GM23338 (cell line): ENCODE data around the gene EVI5L. TPM values are rescaled to one million over a fixed set of nuclear protein-coding genes. Genes with fewer than 3 reads are reported as not detected.
"Not testable (repeated sequence)": the region's sequence is repeated elsewhere in the genome, so short reads cannot be mapped to it uniquely, and the experiment has no call there.

Experiments
- ATAC-seq: fragments of 200-7000 bp; cut with Tn5 transposase; 3 replicates; pipeline ENCODE4 v1.9.1; 2020
- DNase-seq: peaks from one replicate; pipeline ENCODE4 v3.0.0-alpha.2; 2015; ENCODE audit warnings: low spot score
- H2AFZ ChIP-seq: fragments of 200-600 bp; sonication (generic); 2 replicates; pipeline ENCODE4 v1.8.0; 2016; ENCODE audit warnings: antibody characterized with exemption, mild to moderate bottlenecking, moderate library complexity
- H3F3A ChIP-seq: fragments of 200-600 bp; sonication (generic); replicated peaks from 2 replicates; pipeline ENCODE4 v1.8.0; 2017; ENCODE audit warnings: antibody characterized with exemption, mixed run types, low read depth
- H3K27ac ChIP-seq: fragments of 200-600 bp; sonication (generic); 2 replicates; pipeline ENCODE4 v1.6.1; 2016; ENCODE audit warnings: low read depth
- H3K27me3 ChIP-seq: fragments of 200-600 bp; sonication (generic); 2 replicates; pipeline ENCODE4 v1.8.0; 2016; ENCODE audit warnings: mild to moderate bottlenecking, mixed run types, moderate library complexity; ENCODE audit not compliant: insufficient read depth
- H3K36me3 ChIP-seq: fragments of 200-600 bp; sonication (generic); 2 replicates; pipeline ENCODE4 v1.8.0; 2016; ENCODE audit warnings: mild to moderate bottlenecking; ENCODE audit not compliant: insufficient read depth
- H3K4me1 ChIP-seq: fragments of 200-600 bp; sonication (generic); 2 replicates; pipeline ENCODE4 v1.8.0; 2016; ENCODE audit warnings: mild to moderate bottlenecking, moderate library complexity; ENCODE audit not compliant: insufficient read depth
- H3K4me2 ChIP-seq: fragments of 200-600 bp; sonication (generic); 2 replicates; pipeline ENCODE4 v1.7.1; 2017; ENCODE audit warnings: mixed run types
- H3K4me3 ChIP-seq: fragments of 200-600 bp; sonication (generic); 2 replicates; pipeline ENCODE4 v1.6.1; 2016; ENCODE audit warnings: mixed run types
- H3K79me2 ChIP-seq: fragments of 200-600 bp; sonication (generic); replicated peaks from 2 replicates; pipeline ENCODE4 v1.8.0; 2017; ENCODE audit warnings: mild to moderate bottlenecking; ENCODE audit not compliant: insufficient read depth
- H3K9me2 ChIP-seq: fragments of 200-600 bp; sonication (generic); 2 replicates; pipeline ENCODE4 v1.8.0; 2017; ENCODE audit not compliant: insufficient read depth
- H4K20me1 ChIP-seq: fragments of 200-600 bp; sonication (generic); replicated peaks from 2 replicates; pipeline ENCODE4 v1.8.0; 2017; ENCODE audit warnings: mild to moderate bottlenecking; ENCODE audit not compliant: insufficient read depth
- H3K27ac Mint-ChIP-seq: 2 replicates; pipeline ENCODE4 v1.8.0; 2020; ENCODE audit warnings: inconsistent platforms, mild to moderate bottlenecking, moderate library complexity, mixed read lengths
- H3K27me3 Mint-ChIP-seq: 3 replicates; pipeline ENCODE4 v1.8.0; 2022; ENCODE audit warnings: low read depth, mild to moderate bottlenecking, moderate library complexity, mixed read lengths, inconsistent platforms; ENCODE audit not compliant: insufficient read depth, poor library complexity
- H3K36me3 Mint-ChIP-seq: 3 replicates; pipeline ENCODE4 v1.8.0; 2021; ENCODE audit warnings: low read depth, mild to moderate bottlenecking, inconsistent platforms, moderate library complexity, mixed read lengths
- H3K4me1 Mint-ChIP-seq: 3 replicates; pipeline ENCODE4 v1.8.0; 2020; ENCODE audit warnings: mild to moderate bottlenecking, inconsistent platforms, mixed read lengths
- H3K4me3 Mint-ChIP-seq: 3 replicates; pipeline ENCODE4 v1.8.0; 2021; ENCODE audit warnings: moderate library complexity, mild to moderate bottlenecking, inconsistent platforms, mixed read lengths
- H3K9me3 Mint-ChIP-seq: 3 replicates; pipeline ENCODE4 v1.8.0; 2020; ENCODE audit warnings: moderate library complexity, mild to moderate bottlenecking, inconsistent platforms, mixed read lengths
- CREB1 ChIP-seq: fragments of 250-450 bp; sonication (Bioruptor Pico); IDR thresholded peaks from 2 replicates; pipeline ENCODE4 v1.5.0; 2020; ENCODE audit warnings: low read depth, mild to moderate bottlenecking, moderate library complexity
- EZH2 ChIP-seq: fragments of 200-600 bp; sonication (generic); IDR thresholded peaks from one replicate; pipeline ENCODE4 v1.8.0; 2017; ENCODE audit warnings: antibody characterized with exemption, mild to moderate bottlenecking, low read depth; ENCODE audit not compliant: unreplicated experiment
- EZH2phosphoT487 ChIP-seq: fragments of 200-600 bp; sonication (generic); IDR thresholded peaks from one replicate; pipeline ENCODE4 v1.8.1; 2018; ENCODE audit warnings: antibody characterized with exemption; ENCODE audit not compliant: unreplicated experiment
- POLR2AphosphoS5 ChIP-seq: IDR thresholded peaks from 2 replicates; pipeline ENCODE4 v1.6.1; 2016; ENCODE audit warnings: antibody characterized with exemption, low read depth
- STAT1 ChIP-seq: IDR thresholded peaks from one replicate; pipeline ENCODE4 v1.6.1; 2016; ENCODE audit warnings: antibody characterized with exemption; ENCODE audit not compliant: unreplicated experiment
- ZNF114 ChIP-seq: fragments of 250-450 bp; sonication (Bioruptor Pico); IDR thresholded peaks from 2 replicates; pipeline ENCODE4 v1.5.0; 2020; ENCODE audit warnings: mild to moderate bottlenecking, moderate library complexity
- ZNF331 ChIP-seq: fragments of 250-450 bp; sonication (Bioruptor Pico); IDR thresholded peaks from 2 replicates; pipeline ENCODE4 v1.5.0; 2020; ENCODE audit warnings: low read depth, mild to moderate bottlenecking, moderate library complexity
- polyA plus RNA-seq: library from polyadenylated mRNA; unstranded; fragments of >200 nt; fragmentation: Nextera tagmentation; extraction: Ambion mirVana; gene quantifications from 2 replicates; pipeline ENCODE4 v1.2.1, GENCODE V29; 2016
- total RNA-seq: library from RNA; depleted of rRNA; stranded (reverse); fragments of >200 nt; shearing (Covaris generic); gene quantifications from 2 replicates; pipeline ENCODE4 v1.2.3, GENCODE V29; 2014
- TF ChIP-seq, protein P1 (sequence below): IDR thresholded peaks from one replicate; pipeline ENCODE4 v1.6.1; 2018; ENCODE audit warnings: antibody characterized with exemption; ENCODE audit not compliant: unreplicated experiment

EVI5L gene
- total and polyA plus RNA-seq, 2 experiments from 2014 or later: 4.5 to 16.2 TPM

DNA sequence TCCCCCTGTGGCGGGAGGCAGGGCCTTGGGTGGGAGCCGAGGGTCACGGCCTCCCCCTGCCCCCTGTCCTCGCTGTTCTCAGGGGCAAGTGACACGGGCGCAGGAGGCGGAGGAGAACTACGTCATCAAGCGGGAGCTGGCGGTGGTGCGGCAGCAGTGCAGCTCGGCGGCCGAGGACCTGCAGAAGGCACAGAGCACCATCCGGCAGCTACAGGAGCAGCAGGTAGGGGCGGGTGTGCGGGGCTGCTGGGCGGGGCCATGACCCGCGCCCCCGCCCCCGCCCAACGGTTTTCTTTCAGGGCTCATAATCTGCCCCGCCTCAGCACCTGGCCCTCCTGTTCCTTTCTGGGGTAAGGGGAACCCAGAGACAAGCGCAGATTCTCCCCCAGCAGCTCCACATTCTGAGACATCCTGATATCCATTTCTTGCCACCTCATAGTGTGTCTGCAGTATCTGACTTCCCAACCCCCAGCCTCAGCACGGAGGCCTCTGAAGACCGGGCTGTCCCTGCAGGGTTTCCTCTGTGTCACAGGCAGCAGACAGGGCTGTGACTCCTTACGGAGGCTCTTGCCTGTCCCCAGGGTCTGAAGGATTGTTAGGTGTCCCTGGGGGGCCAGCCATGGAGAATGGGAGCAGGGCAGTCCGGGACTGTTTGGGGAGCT is 28.2 kb downstream of the EVI5L start:
- TF ChIP-seq POLR2AphosphoS5 (peak; percentile 34), ZNF114 (CRISPR knock-in tag) (no peak), ZNF331 (CRISPR knock-in tag) (no peak), CREB1 (CRISPR knock-in tag) (peak; percentile 87), EZH2 (no peak), STAT1 (no peak), EZH2phosphoT487 (no peak)
- TF ChIP-seq, protein P1, sequence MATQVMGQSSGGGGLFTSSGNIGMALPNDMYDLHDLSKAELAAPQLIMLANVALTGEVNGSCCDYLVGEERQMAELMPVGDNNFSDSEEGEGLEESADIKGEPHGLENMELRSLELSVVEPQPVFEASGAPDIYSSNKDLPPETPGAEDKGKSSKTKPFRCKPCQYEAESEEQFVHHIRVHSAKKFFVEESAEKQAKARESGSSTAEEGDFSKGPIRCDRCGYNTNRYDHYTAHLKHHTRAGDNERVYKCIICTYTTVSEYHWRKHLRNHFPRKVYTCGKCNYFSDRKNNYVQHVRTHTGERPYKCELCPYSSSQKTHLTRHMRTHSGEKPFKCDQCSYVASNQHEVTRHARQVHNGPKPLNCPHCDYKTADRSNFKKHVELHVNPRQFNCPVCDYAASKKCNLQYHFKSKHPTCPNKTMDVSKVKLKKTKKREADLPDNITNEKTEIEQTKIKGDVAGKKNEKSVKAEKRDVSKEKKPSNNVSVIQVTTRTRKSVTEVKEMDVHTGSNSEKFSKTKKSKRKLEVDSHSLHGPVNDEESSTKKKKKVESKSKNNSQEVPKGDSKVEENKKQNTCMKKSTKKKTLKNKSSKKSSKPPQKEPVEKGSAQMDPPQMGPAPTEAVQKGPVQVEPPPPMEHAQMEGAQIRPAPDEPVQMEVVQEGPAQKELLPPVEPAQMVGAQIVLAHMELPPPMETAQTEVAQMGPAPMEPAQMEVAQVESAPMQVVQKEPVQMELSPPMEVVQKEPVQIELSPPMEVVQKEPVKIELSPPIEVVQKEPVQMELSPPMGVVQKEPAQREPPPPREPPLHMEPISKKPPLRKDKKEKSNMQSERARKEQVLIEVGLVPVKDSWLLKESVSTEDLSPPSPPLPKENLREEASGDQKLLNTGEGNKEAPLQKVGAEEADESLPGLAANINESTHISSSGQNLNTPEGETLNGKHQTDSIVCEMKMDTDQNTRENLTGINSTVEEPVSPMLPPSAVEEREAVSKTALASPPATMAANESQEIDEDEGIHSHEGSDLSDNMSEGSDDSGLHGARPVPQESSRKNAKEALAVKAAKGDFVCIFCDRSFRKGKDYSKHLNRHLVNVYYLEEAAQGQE: no peak
- peak; percentile 45 for ATAC-seq
- Histone ChIP-seq H3K27me3 (peaks cover 16% of the 10 kb centered on the region), H2AFZ (0 out of 2 replicates have a peak overlapping the region, but pooled peaks have one; percentile 56), H3K36me3 (no peaks in the 10 kb centered on the region), H3F3A (0 out of 2 replicates have a peak, but pooled peaks cover 6% of the 10 kb centered on the region), H3K4me3 (peak overlapping the region; percentile 57), H3K79me2 (no peaks in the 10 kb centered on the region), H3K4me2 (peak overlapping the region; percentile 84), H3K27ac (no peak overlapping the region), H3K4me1 (peaks cover 31% of the 10 kb centered on the region), H4K20me1 (no peaks in the 10 kb centered on the region), H3K9me2 (no peaks in the 10 kb centered on the region)
- Mint-ChIP-seq H3K4me3 (peak overlapping the region; percentile 61), H3K4me1 (peaks cover 34% of the 10 kb centered on the region), H3K27me3 (peaks cover 29% of the 10 kb centered on the region), H3K36me3 (no peaks in the 10 kb centered on the region), H3K9me3 (no peaks in the 10 kb centered on the region), H3K27ac (no peak overlapping the region)
- DNase-seq: peak; percentile 93

DNA sequence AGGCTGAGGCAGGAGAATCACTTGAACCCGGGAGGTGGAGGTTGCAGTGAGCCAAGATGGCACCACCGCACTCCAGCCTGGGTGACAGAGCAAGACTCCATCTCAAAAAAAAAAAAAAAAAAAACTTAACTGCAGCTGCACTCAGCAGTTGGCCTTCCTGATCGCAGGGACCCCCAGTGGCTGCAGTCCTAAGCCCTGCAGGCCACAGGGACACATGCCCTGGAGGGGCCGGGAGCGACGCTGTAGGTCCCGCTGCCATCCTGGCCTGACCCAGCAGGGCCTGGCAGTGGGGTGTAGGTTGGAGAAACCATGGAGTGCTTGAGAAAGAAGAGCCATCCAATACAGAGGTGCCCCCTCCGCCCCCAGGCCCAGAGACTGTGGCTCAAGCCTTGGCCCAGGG is 29.1 kb downstream of the EVI5L start:
- peaks cover 29% of the 10 kb centered on the region for H3K4me1 ChIP-seq
- H3K79me2 ChIP-seq, H3K9me3 Mint-ChIP-seq, H3K4me2 ChIP-seq, H3K27ac ChIP-seq, H2AFZ ChIP-seq, H3K4me3 Mint-ChIP-seq, H3F3A ChIP-seq, H4K20me1 ChIP-seq, ATAC-seq, H3K4me3 ChIP-seq, H3K27ac Mint-ChIP-seq, H3K9me2 ChIP-seq, H3K36me3 Mint-ChIP-seq, DNase-seq, H3K36me3 ChIP-seq: not testable (repeated sequence)
- peaks cover 24% of the 10 kb centered on the region for H3K27me3 ChIP-seq
- peaks cover 28% of the 10 kb centered on the region for H3K4me1 Mint-ChIP-seq
- peaks cover 31% of the 10 kb centered on the region for H3K27me3 Mint-ChIP-seq
